B cell (primary cell): Measurements from ENCODE around the gene DCUN1D2. TPM values are rescaled to one million over a fixed set of nuclear protein-coding genes. Genes with fewer than 3 reads are reported as not detected.

ENCODE experiments used
- ATAC-seq: fragments of 200-7000 bp; cut with Tn5 transposase; one replicate; pipeline ENCODE4 v1.10.0; 2021; ENCODE audit warnings: low read depth, mild to moderate bottlenecking, moderate number of reproducible peaks, moderate library complexity
- CTCF ChIA-PET: fragments of 350-600 bp; sonication (Branson Sonifier 250); formaldehyde crosslinking; loops from one replicate; lab custom pipeline; 2021; ENCODE audit warnings: antibody characterized with exemption, inconsistent platforms; lab: Charles Lee
- POLR2A ChIA-PET: fragments of 350-600 bp; sonication (Branson Sonifier 250); formaldehyde crosslinking; loops from one replicate; lab custom pipeline; 2021; ENCODE audit warnings: antibody characterized with exemption; lab: Charles Lee
- DNase-seq: peaks from one replicate; pipeline ENCODE4 v3.0.0; 2013
- H2AFZ ChIP-seq: 2 replicates; pipeline ENCODE4 v1.6.1; 2012; ENCODE audit warnings: mild to moderate bottlenecking, low read depth, low read length; ENCODE audit not compliant: insufficient read depth, poor library complexity, severe bottlenecking
- H3K27ac ChIP-seq, 2 donors: 1 replicate in 1 of 2; 2 replicates in 1 of 2; pipeline ENCODE4 v1.5.1; 2012 to 2013; ENCODE audit warnings: low read length in 2 of 2, mild to moderate bottlenecking in 2 of 2, moderate library complexity in 1 of 2
- H3K27me3 ChIP-seq, 4 experiments: fragments of 200-600 bp in 1 of 4; sonication (generic) in 1 of 4; replicated peaks in 1 of 4; 1 replicate in 2 of 4; 2 replicates in 2 of 4; pipeline versions ENCODE4 v1.6.1 to v1.7.0; 2013 to 2016; ENCODE audit warnings: low read length in 3 of 4, mild to moderate bottlenecking in 2 of 4, mixed read lengths in 1 of 4, moderate library complexity in 1 of 4; ENCODE audit not compliant: insufficient read depth in 4 of 4, control insufficient read depth in 3 of 4; ENCODE audit errors: control extremely low read depth in 1 of 4
- H3K36me3 ChIP-seq, 2 experiments: replicated peaks in 1 of 2; 1 replicate in 1 of 2; 2 replicates in 1 of 2; pipeline versions ENCODE4 v1.6.1 to v1.7.1; 2013; ENCODE audit warnings: low read length in 1 of 2; ENCODE audit not compliant: insufficient read depth in 2 of 2, control insufficient read depth in 1 of 2; ENCODE audit errors: control extremely low read depth in 1 of 2, extremely low read depth in 1 of 2
- H3K4me1 ChIP-seq, 2 donors: fragments of 200-600 bp in 1 of 2; sonication (generic) in 1 of 2; 1 replicate in 1 of 2; 2 replicates in 1 of 2; pipeline versions ENCODE4 v1.5.1 to v1.6.1; 2013 to 2017; ENCODE audit warnings: low read length in 2 of 2; ENCODE audit not compliant: control insufficient read depth in 2 of 2, insufficient read depth in 2 of 2
- H3K4me2 ChIP-seq: replicated peaks from 2 replicates; pipeline ENCODE3; 2012; ENCODE audit warnings: mild to moderate bottlenecking, low read depth, low read length; ENCODE audit not compliant: poor library complexity, severe bottlenecking
- H3K4me3 ChIP-seq, 5 experiments: fragments of 200-600 bp in 1 of 5; sonication (generic) in 1 of 5; 1 replicate in 3 of 5; 2 replicates in 2 of 5; pipeline versions ENCODE4 v1.5.1 to v1.7.0; 2011 to 2016; ENCODE audit warnings: low read length in 4 of 5, mild to moderate bottlenecking in 4 of 5, low read depth in 2 of 5, control low read depth in 1 of 5, moderate library complexity in 1 of 5; ENCODE audit not compliant: insufficient read depth in 1 of 5; ENCODE audit errors: control extremely low read depth in 1 of 5, extremely low read depth in 1 of 5
- H3K79me2 ChIP-seq: fragments of 200-600 bp; sonication (generic); one replicate; pipeline ENCODE4 v1.6.0; 2016; ENCODE audit warnings: low read length; ENCODE audit not compliant: control insufficient read depth, insufficient read depth
- H3K9ac ChIP-seq: fragments of 200-600 bp; sonication (generic); 2 replicates; pipeline ENCODE4 v1.6.1; 2017; ENCODE audit warnings: mild to moderate bottlenecking, low read length, moderate library complexity
- H3K9me3 ChIP-seq, 3 donors: one replicate each; pipeline versions ENCODE4 v1.6.1 to v1.7.1; 2013; ENCODE audit warnings: low read length in 2 of 3; ENCODE audit not compliant: control insufficient read depth in 2 of 3, insufficient read depth in 1 of 3; ENCODE audit errors: control extremely low read depth in 1 of 3
- H4K20me1 ChIP-seq: 2 replicates; pipeline ENCODE4 v1.6.0; 2012; ENCODE audit warnings: mild to moderate bottlenecking, low read length; ENCODE audit not compliant: insufficient read depth, control insufficient read depth, poor library complexity, severe bottlenecking
- H3K27ac Mint-ChIP-seq: one replicate; pipeline ENCODE4 v1.8.0; 2021; ENCODE audit warnings: mixed read lengths
- H3K27me3 Mint-ChIP-seq: one replicate; pipeline ENCODE4 v1.8.0; 2021; ENCODE audit warnings: mixed read lengths
- H3K4me1 Mint-ChIP-seq: one replicate; pipeline ENCODE4 v1.8.0; 2021; ENCODE audit warnings: mixed read lengths
- H3K4me3 Mint-ChIP-seq: one replicate; pipeline ENCODE4 v1.8.0; 2021; ENCODE audit warnings: mixed read lengths
- H3K9me3 Mint-ChIP-seq: one replicate; pipeline ENCODE4 v1.8.0; 2022; ENCODE audit warnings: mixed read lengths; ENCODE audit not compliant: insufficient read depth
- EZH2 ChIP-seq: IDR thresholded peaks from 2 replicates; pipeline ENCODE4 v1.6.1; 2012; ENCODE audit warnings: borderline replicate concordance, low read depth, mild to moderate bottlenecking, moderate library complexity, low read length; ENCODE audit not compliant: insufficient read depth, poor library complexity, severe bottlenecking
- WGBS: methylation state at CpG from one replicate; pipeline ENCODE4 v1.1.5; 2013; ENCODE audit warnings: missing lambda C conversion rate; ENCODE audit not compliant: insufficient coverage; 5-methylcytosine and 5-hydroxymethylcytosine counted together
- intact Hi-C: fragments of 100-400 bp; cut with micrococcal nuclease; formaldehyde crosslinking; loops from one replicate; pipeline ENCODE4 v1.10.0; 2022
- polyA plus RNA-seq: library from polyadenylated mRNA; depleted of rRNA; stranded (reverse); fragments of >200 nt; gene quantifications from 2 replicates; pipeline ENCODE4 v1.2.3, GENCODE V29; 2012
- total RNA-seq, 2 donors: library from RNA; stranded (reverse); fragments of 120-200 nt in 1 of 2; gene quantifications; 1 replicate in 1 of 2; 2 replicates in 1 of 2; pipeline versions ENCODE4 v1.2.3 to v1.2.4, GENCODE V29; 2013 to 2022
- TF ChIP-seq, protein P1 (sequence below): fragments of 200-600 bp; IDR thresholded peaks from one replicate; pipeline ENCODE4 v1.8.0; 2022; ENCODE audit warnings: antibody characterized with exemption, mild to moderate bottlenecking

The DCUN1D2 gene
- total and polyA plus RNA-seq, 2 donors (not counting 1 experiment from before 2014, with no cell fraction given), result 15.3 to 41.3 TPM

DNA sequence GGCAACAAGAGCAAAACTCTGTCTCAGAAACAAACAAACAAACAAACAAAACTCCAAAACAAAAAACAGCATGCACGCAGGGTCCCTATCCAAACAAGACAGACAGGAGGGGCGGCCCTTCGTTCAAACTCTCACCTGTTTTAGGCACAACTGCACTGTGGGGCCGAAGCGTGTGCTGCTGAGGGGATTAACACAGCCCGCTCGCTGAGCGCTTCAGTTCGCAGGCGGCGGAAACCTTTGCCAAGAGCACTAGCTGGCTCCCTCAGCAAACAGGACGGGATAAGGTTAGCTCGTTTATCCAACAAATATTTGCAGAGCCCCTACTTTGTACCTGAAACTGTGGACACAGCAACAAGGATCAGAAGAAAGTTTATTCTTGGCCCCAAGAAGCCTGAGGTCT, 35.6 kb downstream of the DCUN1D2 start:
- H3K27me3 ChIP-seq, result no peaks in the 10 kb centered on the region
- no peak overlapping the region for H3K4me3 ChIP-seq
- intact Hi-C loops, result no loop called here
- no peaks in the 10 kb centered on the region for H3K27me3 Mint-ChIP-seq
- H3K9ac ChIP-seq, result no peak overlapping the region
- 100% methylated on average over 13 of the region's 13 CpGs for WGBS
- peaks cover 6% of the 10 kb centered on the region for H3K4me1 Mint-ChIP-seq
- H3K9me3 Mint-ChIP-seq, result no peaks in the 10 kb centered on the region
- H3K4me3 Mint-ChIP-seq, result no peak overlapping the region
- H3K4me2 ChIP-seq, result no peak overlapping the region
- no peaks in the 10 kb centered on the region for H3K4me1 ChIP-seq
- H2AFZ ChIP-seq, result no peak overlapping the region
- ChIA-PET CTCF (no interaction called here), POLR2A (no interaction called here)
- ATAC-seq, result no peak
- H4K20me1 ChIP-seq, result no peaks in the 10 kb centered on the region
- no peaks in the 10 kb centered on the region for H3K9me3 ChIP-seq
- H3K79me2 ChIP-seq, result no peaks in the 10 kb centered on the region
- H3K27ac ChIP-seq, result no peak overlapping the region
- no peak for DNase-seq
- H3K36me3 ChIP-seq, result peaks cover 0 to 28% of the 10 kb centered on the region in 2 experiments
- no peak for TF ChIP-seq EZH2
- TF ChIP-seq, protein P1, sequence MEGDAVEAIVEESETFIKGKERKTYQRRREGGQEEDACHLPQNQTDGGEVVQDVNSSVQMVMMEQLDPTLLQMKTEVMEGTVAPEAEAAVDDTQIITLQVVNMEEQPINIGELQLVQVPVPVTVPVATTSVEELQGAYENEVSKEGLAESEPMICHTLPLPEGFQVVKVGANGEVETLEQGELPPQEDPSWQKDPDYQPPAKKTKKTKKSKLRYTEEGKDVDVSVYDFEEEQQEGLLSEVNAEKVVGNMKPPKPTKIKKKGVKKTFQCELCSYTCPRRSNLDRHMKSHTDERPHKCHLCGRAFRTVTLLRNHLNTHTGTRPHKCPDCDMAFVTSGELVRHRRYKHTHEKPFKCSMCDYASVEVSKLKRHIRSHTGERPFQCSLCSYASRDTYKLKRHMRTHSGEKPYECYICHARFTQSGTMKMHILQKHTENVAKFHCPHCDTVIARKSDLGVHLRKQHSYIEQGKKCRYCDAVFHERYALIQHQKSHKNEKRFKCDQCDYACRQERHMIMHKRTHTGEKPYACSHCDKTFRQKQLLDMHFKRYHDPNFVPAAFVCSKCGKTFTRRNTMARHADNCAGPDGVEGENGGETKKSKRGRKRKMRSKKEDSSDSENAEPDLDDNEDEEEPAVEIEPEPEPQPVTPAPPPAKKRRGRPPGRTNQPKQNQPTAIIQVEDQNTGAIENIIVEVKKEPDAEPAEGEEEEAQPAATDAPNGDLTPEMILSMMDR, result no peak
- no peak overlapping the region for H3K27ac Mint-ChIP-seq

DNA sequence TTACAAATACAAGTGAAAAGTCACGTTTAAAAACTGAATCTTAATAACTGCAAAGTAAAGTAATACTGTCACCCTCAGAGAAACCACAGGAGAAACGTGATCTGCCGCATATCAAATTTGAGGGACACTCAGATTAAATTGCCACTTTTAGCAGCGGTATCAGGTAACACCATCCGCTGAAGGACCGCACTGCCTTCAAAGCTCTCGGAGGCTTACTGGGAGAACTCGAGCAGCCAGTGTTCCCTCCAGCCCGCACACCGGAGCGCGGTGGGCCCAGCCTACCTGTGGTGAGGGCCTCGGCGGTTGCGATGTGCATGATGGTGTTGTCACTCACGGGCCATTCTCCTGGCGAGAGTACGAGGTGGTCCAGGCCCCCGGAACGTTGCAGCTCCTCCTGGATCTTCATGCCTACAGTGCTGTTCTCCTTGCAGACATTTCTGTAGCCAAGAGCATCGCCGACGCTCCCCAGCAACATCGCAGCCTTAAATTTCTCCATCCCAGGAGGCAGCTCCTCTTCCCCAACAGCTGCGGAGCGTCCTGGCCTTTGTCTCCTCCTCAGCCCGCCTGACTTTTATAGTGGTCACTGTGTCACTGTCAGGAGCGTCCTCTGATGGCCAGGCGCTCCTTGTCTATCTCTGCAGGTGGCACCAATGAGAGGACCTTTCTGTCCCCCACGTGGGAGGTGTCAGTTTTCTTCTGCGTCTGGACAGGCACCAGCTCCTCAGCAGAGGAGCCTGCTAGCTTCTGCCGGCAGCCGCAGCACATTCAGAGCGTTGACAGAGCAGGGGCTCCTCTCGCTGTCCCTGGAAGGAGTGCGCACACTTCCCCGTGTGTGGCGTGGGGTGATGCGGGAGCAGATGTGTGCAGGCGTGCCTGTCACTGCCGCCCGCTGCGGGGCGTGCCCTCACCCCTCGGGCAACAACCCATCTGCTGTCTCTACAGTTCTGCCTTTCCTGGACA, 37.3 kb downstream of the DCUN1D2 start, which contains the start of gene ADPRHL1:
Gene ADPRHL1, minus strand, starts transcription at position 547 of the 960 bp plus-strand sequence. Its CDS starts 51 bp downstream, at position 496.
- ChIA-PET POLR2A (no interaction called here), CTCF (interaction anchor here (1.8 kb wide), 1 partner anchor 179 kb away, joined by 7 read pairs; no protein-coding TSS in a partner anchor)
- Histone ChIP-seq H3K27me3 (no peaks in the 10 kb centered on the region), H3K27ac (no peak within 1 kb of the TSS), H3K4me2 (no peak within 1 kb of the TSS), H3K9ac (no peak within 1 kb of the TSS), H3K4me3 (no peak within 1 kb of the TSS), H3K9me3 (no peaks in the 10 kb centered on the region), H2AFZ (no peak within 1 kb of the TSS), H3K36me3 (peaks cover 0 to 15% of the 10 kb centered on the region in 2 experiments), H3K79me2 (no peaks in the 10 kb centered on the region), H3K4me1 (no peaks in the 10 kb centered on the region), H4K20me1 (no peaks in the 10 kb centered on the region)
- H3K9me3 Mint-ChIP-seq, result no peaks in the 10 kb centered on the region
- no peak within 1 kb of the TSS for H3K4me3 Mint-ChIP-seq
- peaks cover 9% of the 10 kb centered on the region for H3K4me1 Mint-ChIP-seq
- intact Hi-C loops, result no loop called here
- H3K27me3 Mint-ChIP-seq, result no peaks in the 10 kb centered on the region
- no peak for DNase-seq
- TF ChIP-seq EZH2, result no peak
- TF ChIP-seq, protein P1, result no peak
- 97% methylated on average over 41 of the region's 45 CpGs for WGBS
- H3K27ac Mint-ChIP-seq, result no peak within 1 kb of the TSS
- ATAC-seq, result no peak
